RCC 7860 (cell line): ENCODE data around the gene SMAD5.

Experiments
- DNase-seq: peaks from one replicate; pipeline ENCODE4 v3.0.0-alpha.2; 2015; ENCODE audit warnings: low spot score
- FAIRE-seq: peaks from 2 replicates; lab custom pipeline; 2012; peaks lifted over from hg19 to GRCh38; lab: Jason Lieb, UNC

Gene SMAD5

GRCh38 chr5:136153581-136154236, 21.1 kb downstream of the SMAD5 start:
- DNase-seq (no peak), FAIRE-seq (no peak)

GRCh38 chr5:136155078-136155477, 22.4 kb downstream of the SMAD5 start:
- FAIRE-seq: no peak

GRCh38 chr5:136155761-136156160, 23.1 kb downstream of the SMAD5 start:
- DNase-seq (peak; percentile 11), FAIRE-seq (no peak)

More at GRCh38 chr5:136155078-136155477, 22.4 kb downstream of the SMAD5 start:
- no peak for DNase-seq

- FAIRE-seq (no peak), DNase-seq (no peak)
Observed at GRCh38 chr5:136157514-136157913, 24.9 kb downstream of the SMAD5 start.

GRCh38 chr5:136159457-136159856, 26.8 kb downstream of the SMAD5 start:
- no peak for FAIRE-seq
- DNase-seq: no peak

GRCh38 chr5:136162008-136162407, 29.4 kb downstream of the SMAD5 start:
- no peak for FAIRE-seq
- DNase-seq: no peak

- DNase-seq: no peak
- peak; percentile 2 for FAIRE-seq
Observed at GRCh38 chr5:136164226-136164625, 31.6 kb downstream of the SMAD5 start.

- DNase-seq (no peak), FAIRE-seq (no peak)
Observed at GRCh38 chr5:136166909-136167308, 34.3 kb downstream of the SMAD5 start.

- DNase-seq: no peak
- FAIRE-seq: no peak
Observed at GRCh38 chr5:136169218-136169617, 36.6 kb downstream of the SMAD5 start.

- FAIRE-seq: peak; percentile 79
- DNase-seq: peak; percentile 54
Observed at GRCh38 chr5:136174021-136174659, 41.5 kb downstream of the SMAD5 start.

GRCh38 chr5:136182618-136183017, 50.0 kb downstream of the SMAD5 start:
- no peak for FAIRE-seq
- DNase-seq: no peak

- DNase-seq (no peak), FAIRE-seq (no peak)
Observed at GRCh38 chr5:136185974-136186665, 53.5 kb downstream of the SMAD5 start.

GRCh38 chr5:136186796-136187195, 54.2 kb downstream of the SMAD5 start:
- DNase-seq (no peak), FAIRE-seq (no peak)

- FAIRE-seq (no peak), DNase-seq (no peak)
Observed at GRCh38 chr5:136188859-136189258, 56.2 kb downstream of the SMAD5 start.

- FAIRE-seq (no peak), DNase-seq (no peak)
Observed at GRCh38 chr5:136190091-136190720, 57.6 kb downstream of the SMAD5 start.

GRCh38 chr5:136190904-136191303, 58.3 kb downstream of the SMAD5 start:
- DNase-seq: no peak
- no peak for FAIRE-seq

GRCh38 chr5:136191304-136192014, 58.8 kb downstream of the SMAD5 start:
- FAIRE-seq: no peak
- no peak for DNase-seq

- DNase-seq: no peak
- no peak for FAIRE-seq
Observed at GRCh38 chr5:136192015-136192525, 59.4 kb downstream of the SMAD5 start.

- DNase-seq (no peak), FAIRE-seq (no peak)
Observed at GRCh38 chr5:136192526-136193321, 60.1 kb downstream of the SMAD5 start, which contains the start of gene SMIM32. Gene SMIM32 (minus strand): TSS chr5:136193162. CDS start chr5:136192524, 638 bp downstream.
